ENCODE results near the gene HPSE2.

DNA sequence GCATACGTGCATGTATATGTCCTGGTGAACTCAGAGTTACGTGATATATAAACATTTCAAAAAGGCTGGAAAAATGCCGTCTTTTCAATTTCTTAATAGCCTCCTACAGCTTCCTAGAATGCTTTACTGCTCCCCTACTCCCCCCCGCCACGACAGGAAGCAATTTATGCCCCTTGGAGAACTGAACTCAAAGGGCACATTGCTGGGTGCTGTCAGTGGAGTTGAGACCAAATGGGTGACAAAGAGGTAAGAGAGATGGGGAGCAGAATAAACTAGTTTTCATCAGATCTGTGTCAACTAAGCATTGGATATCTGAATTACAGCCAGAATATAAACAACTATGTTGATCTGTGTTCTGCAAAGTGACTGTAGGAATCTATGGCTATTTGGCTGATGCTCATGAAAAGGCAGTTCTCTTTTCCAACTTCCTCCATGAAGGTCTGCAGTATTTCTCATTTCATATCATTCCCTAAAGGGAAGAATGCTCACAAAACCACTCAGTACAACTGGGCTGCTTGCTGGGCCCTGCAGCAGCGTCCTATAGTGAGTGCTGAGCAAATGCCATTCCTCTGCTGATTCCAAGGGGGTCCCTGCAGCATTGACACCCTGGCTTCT is 617.6 kb downstream of the HPSE2 start:
- TF ChIP-seq FOXM1 (IDR thresholded peaks at IDR 0.05; ENCODE audit: borderline replicate concordance, low read depth) (no peak), CEBPB (IDR thresholded peaks at IDR 0.05) (no peak), YY1 (IDR thresholded peaks at IDR 0.05; ENCODE audit: low read depth) (no peak), CREB1 (IDR thresholded peaks at IDR 0.05; ENCODE audit: low read depth) (no peak), EP300 (IDR thresholded peaks at IDR 0.05; ENCODE audit: borderline replicate concordance) (no peak), TEAD4 (IDR thresholded peaks at IDR 0.05) (no peak), MAX (IDR thresholded peaks at IDR 0.05) (no peak), TCF12 (IDR thresholded peaks at IDR 0.05; ENCODE audit: low read depth) (no peak), RAD21 (IDR thresholded peaks at IDR 0.05; ENCODE audit: low read depth) (no peak), TAF1 (IDR thresholded peaks at IDR 0.05; ENCODE audit: low read depth) (no peak), ZBTB7A (IDR thresholded peaks at IDR 0.05; ENCODE audit: low read depth) (no peak), USF1 (IDR thresholded peaks at IDR 0.05) (no peak), EGR1 (IDR thresholded peaks at IDR 0.05) (no peak)
- TF ChIP-seq, protein P1, sequence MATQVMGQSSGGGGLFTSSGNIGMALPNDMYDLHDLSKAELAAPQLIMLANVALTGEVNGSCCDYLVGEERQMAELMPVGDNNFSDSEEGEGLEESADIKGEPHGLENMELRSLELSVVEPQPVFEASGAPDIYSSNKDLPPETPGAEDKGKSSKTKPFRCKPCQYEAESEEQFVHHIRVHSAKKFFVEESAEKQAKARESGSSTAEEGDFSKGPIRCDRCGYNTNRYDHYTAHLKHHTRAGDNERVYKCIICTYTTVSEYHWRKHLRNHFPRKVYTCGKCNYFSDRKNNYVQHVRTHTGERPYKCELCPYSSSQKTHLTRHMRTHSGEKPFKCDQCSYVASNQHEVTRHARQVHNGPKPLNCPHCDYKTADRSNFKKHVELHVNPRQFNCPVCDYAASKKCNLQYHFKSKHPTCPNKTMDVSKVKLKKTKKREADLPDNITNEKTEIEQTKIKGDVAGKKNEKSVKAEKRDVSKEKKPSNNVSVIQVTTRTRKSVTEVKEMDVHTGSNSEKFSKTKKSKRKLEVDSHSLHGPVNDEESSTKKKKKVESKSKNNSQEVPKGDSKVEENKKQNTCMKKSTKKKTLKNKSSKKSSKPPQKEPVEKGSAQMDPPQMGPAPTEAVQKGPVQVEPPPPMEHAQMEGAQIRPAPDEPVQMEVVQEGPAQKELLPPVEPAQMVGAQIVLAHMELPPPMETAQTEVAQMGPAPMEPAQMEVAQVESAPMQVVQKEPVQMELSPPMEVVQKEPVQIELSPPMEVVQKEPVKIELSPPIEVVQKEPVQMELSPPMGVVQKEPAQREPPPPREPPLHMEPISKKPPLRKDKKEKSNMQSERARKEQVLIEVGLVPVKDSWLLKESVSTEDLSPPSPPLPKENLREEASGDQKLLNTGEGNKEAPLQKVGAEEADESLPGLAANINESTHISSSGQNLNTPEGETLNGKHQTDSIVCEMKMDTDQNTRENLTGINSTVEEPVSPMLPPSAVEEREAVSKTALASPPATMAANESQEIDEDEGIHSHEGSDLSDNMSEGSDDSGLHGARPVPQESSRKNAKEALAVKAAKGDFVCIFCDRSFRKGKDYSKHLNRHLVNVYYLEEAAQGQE (IDR thresholded peaks at IDR 0.05; ENCODE audit: low read depth) = no peak
